HCT116 (cell line): ENCODE measurements around the gene F7.

ENCODE experiments used
- EZH2 ChIP-seq: fragments of 200-600 bp; sonication (generic); IDR thresholded peaks from 2 replicates; pipeline ENCODE4 v1.6.1; 2017; ENCODE audit warnings: antibody characterized with exemption, mixed run types
- FOSL1 ChIP-seq: IDR thresholded peaks from 2 replicates; pipeline ENCODE4 v1.6.1; 2012; ENCODE audit warnings: low read depth
- POLR2A ChIP-seq: IDR thresholded peaks from 2 replicates; pipeline ENCODE4 v1.7.0; 2011; ENCODE audit warnings: borderline replicate concordance; ENCODE audit not compliant: insufficient read depth, insufficient read length; ENCODE audit errors: extremely low read depth
- POLR2AphosphoS5 ChIP-seq: IDR thresholded peaks from 2 replicates; pipeline ENCODE4 v1.6.1; 2011; ENCODE audit warnings: mild to moderate bottlenecking, low read depth, low read length, moderate library complexity
- ZBTB33 ChIP-seq: IDR thresholded peaks from 2 replicates; pipeline ENCODE4 v1.6.1; 2011; ENCODE audit warnings: mild to moderate bottlenecking, low read length, moderate library complexity; ENCODE audit not compliant: insufficient replicate concordance; ENCODE audit errors: extremely low read depth
- TF ChIP-seq, protein P1 (sequence below), 3 experiments: fragments of 200-600 bp in 1 of 3; sonication (generic) in 1 of 3; IDR thresholded peaks in 2 of 3; conservative IDR thresholded peaks in 1 of 3; 2 replicates each; pipeline ENCODE4 v1.5.1; 2012 to 2017; ENCODE audit warnings: low read depth in 2 of 3, low read length in 2 of 3, antibody characterized with exemption in 1 of 3, borderline replicate concordance in 1 of 3, control low read depth in 1 of 3, mild to moderate bottlenecking in 1 of 3, mixed read lengths in 1 of 3, mixed run types in 1 of 3, moderate library complexity in 1 of 3; ENCODE audit not compliant: insufficient read depth in 1 of 3
- TF ChIP-seq, protein P2 (sequence below): IDR thresholded peaks from 2 replicates; pipeline ENCODE4 v1.6.1; 2012; ENCODE audit warnings: low read depth
- TF ChIP-seq, protein P3 (sequence below): IDR thresholded peaks from 2 replicates; pipeline ENCODE4 v1.6.1; 2012

DNA sequence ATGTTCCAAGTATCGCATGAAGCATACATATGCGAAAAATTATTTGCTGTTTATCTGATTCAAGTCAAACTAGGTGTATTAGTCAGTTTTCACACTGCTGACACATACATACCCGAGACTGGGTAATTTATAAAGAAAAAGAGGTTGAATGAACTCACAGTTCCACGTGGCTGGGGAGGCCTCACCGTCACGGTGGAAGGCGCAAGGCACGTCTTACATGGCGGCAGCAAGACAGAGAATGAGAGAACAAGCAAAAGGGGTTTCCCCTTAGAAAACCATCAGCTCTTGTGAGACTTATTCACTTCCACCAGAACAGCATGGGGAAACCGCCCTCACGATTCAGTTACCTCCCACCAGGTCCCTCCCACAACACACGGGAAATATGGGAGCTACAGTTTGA, 39.9 kb downstream of the F7 start:
- TF ChIP-seq, protein P1, sequence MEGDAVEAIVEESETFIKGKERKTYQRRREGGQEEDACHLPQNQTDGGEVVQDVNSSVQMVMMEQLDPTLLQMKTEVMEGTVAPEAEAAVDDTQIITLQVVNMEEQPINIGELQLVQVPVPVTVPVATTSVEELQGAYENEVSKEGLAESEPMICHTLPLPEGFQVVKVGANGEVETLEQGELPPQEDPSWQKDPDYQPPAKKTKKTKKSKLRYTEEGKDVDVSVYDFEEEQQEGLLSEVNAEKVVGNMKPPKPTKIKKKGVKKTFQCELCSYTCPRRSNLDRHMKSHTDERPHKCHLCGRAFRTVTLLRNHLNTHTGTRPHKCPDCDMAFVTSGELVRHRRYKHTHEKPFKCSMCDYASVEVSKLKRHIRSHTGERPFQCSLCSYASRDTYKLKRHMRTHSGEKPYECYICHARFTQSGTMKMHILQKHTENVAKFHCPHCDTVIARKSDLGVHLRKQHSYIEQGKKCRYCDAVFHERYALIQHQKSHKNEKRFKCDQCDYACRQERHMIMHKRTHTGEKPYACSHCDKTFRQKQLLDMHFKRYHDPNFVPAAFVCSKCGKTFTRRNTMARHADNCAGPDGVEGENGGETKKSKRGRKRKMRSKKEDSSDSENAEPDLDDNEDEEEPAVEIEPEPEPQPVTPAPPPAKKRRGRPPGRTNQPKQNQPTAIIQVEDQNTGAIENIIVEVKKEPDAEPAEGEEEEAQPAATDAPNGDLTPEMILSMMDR (IDR thresholded peaks at IDR 0.05 in 2 of 3, conservative IDR thresholded peaks at IDR 0.05 in 1 of 3; ENCODE audit: borderline replicate concordance in 1 of 3, insufficient read depth in 1 of 3, low read depth in 2 of 3, low read length in 2 of 3): no peak
- TF ChIP-seq ZBTB33: no peak
- no peak for TF ChIP-seq EZH2
- no peak for TF ChIP-seq POLR2A
- TF ChIP-seq POLR2AphosphoS5: no peak
- TF ChIP-seq, protein P2, sequence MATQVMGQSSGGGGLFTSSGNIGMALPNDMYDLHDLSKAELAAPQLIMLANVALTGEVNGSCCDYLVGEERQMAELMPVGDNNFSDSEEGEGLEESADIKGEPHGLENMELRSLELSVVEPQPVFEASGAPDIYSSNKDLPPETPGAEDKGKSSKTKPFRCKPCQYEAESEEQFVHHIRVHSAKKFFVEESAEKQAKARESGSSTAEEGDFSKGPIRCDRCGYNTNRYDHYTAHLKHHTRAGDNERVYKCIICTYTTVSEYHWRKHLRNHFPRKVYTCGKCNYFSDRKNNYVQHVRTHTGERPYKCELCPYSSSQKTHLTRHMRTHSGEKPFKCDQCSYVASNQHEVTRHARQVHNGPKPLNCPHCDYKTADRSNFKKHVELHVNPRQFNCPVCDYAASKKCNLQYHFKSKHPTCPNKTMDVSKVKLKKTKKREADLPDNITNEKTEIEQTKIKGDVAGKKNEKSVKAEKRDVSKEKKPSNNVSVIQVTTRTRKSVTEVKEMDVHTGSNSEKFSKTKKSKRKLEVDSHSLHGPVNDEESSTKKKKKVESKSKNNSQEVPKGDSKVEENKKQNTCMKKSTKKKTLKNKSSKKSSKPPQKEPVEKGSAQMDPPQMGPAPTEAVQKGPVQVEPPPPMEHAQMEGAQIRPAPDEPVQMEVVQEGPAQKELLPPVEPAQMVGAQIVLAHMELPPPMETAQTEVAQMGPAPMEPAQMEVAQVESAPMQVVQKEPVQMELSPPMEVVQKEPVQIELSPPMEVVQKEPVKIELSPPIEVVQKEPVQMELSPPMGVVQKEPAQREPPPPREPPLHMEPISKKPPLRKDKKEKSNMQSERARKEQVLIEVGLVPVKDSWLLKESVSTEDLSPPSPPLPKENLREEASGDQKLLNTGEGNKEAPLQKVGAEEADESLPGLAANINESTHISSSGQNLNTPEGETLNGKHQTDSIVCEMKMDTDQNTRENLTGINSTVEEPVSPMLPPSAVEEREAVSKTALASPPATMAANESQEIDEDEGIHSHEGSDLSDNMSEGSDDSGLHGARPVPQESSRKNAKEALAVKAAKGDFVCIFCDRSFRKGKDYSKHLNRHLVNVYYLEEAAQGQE: no peak
- TF ChIP-seq, protein P3, sequence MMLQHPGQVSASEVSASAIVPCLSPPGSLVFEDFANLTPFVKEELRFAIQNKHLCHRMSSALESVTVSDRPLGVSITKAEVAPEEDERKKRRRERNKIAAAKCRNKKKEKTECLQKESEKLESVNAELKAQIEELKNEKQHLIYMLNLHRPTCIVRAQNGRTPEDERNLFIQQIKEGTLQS: no peak
- no peak for TF ChIP-seq FOSL1
